ENCODE measurements around the gene USP22.

Gene USP22

GRCh38 chr17:21043296-21044232 lies 753 bp upstream of the USP22 start:
- no peak for TF ChIP-seq TAF1 (IDR thresholded peaks at IDR 0.05; ENCODE audit: borderline replicate concordance, low read depth, low read length)
- peak; percentile 66; the same call in 1 of the 2 replicates for TF ChIP-seq POLR2A (IDR thresholded peaks at IDR 0.05; ENCODE audit: low read depth, low read length)
- DNase-seq (ENCODE audit: insufficient read length) (no peak), FAIRE-seq (no peak)

GRCh38 chr17:21041741-21042457 lies 912 bp downstream of the USP22 start:
- peak; percentile 46; the same call in 1 of the 2 replicates for TF ChIP-seq POLR2AphosphoS5 (IDR thresholded peaks at IDR 0.05; ENCODE audit: low read depth, low read length)
- TF ChIP-seq TAF1 (IDR thresholded peaks at IDR 0.05; ENCODE audit: borderline replicate concordance, low read depth, low read length) = no peak
- peak; percentile 37; the same call in 1 of the 2 replicates for TF ChIP-seq POLR2A (IDR thresholded peaks at IDR 0.05; ENCODE audit: low read depth, low read length)
- peak; percentile 72 for FAIRE-seq
- DNase-seq (ENCODE audit: insufficient read length) = peak; percentile 56

GRCh38 chr17:21039839-21040575 lies 2.8 kb downstream of the USP22 start:
- FAIRE-seq (no peak), DNase-seq (ENCODE audit: insufficient read length) (no peak)
- no peak for TF ChIP-seq TAF1 (IDR thresholded peaks at IDR 0.05; ENCODE audit: borderline replicate concordance, low read depth, low read length)
- TF ChIP-seq POLR2A (IDR thresholded peaks at IDR 0.05; ENCODE audit: low read depth, low read length) = no peak
- no peak for TF ChIP-seq POLR2AphosphoS5 (IDR thresholded peaks at IDR 0.05; ENCODE audit: low read depth, low read length)

GRCh38 chr17:21037117-21037803 lies 5.6 kb downstream of the USP22 start:
- DNase-seq (ENCODE audit: insufficient read length) (no peak), FAIRE-seq (no peak)
- TF ChIP-seq POLR2A (IDR thresholded peaks at IDR 0.05; ENCODE audit: low read depth, low read length) (peak; percentile 17; the same call in 1 of the 2 replicates), TAF1 (IDR thresholded peaks at IDR 0.05; ENCODE audit: borderline replicate concordance, low read depth, low read length) (no peak), POLR2AphosphoS5 (IDR thresholded peaks at IDR 0.05; ENCODE audit: low read depth, low read length) (no peak)

- DNase-seq (ENCODE audit: insufficient read length) (no peak), FAIRE-seq (no peak)
- TF ChIP-seq TAF1 (IDR thresholded peaks at IDR 0.05; ENCODE audit: borderline replicate concordance, low read depth, low read length) = no peak
- TF ChIP-seq POLR2AphosphoS5 (IDR thresholded peaks at IDR 0.05; ENCODE audit: low read depth, low read length) = no peak
- no peak; the same call in 1 of the 2 replicates for TF ChIP-seq POLR2A (IDR thresholded peaks at IDR 0.05; ENCODE audit: low read depth, low read length)
Measured at GRCh38 chr17:21036361-21036881, 6.4 kb downstream of the USP22 start.

GRCh38 chr17:21035406-21035805 lies 7.4 kb downstream of the USP22 start:
- FAIRE-seq (no peak), DNase-seq (ENCODE audit: insufficient read length) (no peak)
- TF ChIP-seq POLR2AphosphoS5 (IDR thresholded peaks at IDR 0.05; ENCODE audit: low read depth, low read length) (no peak), POLR2A (IDR thresholded peaks at IDR 0.05; ENCODE audit: low read depth, low read length) (no peak), TAF1 (IDR thresholded peaks at IDR 0.05; ENCODE audit: borderline replicate concordance, low read depth, low read length) (no peak)

GRCh38 chr17:21034340-21035235 lies 8.2 kb downstream of the USP22 start:
- no peak for DNase-seq (ENCODE audit: insufficient read length)
- peak; percentile 17 for FAIRE-seq
- no peak for TF ChIP-seq POLR2A (IDR thresholded peaks at IDR 0.05; ENCODE audit: low read depth, low read length)
- TF ChIP-seq TAF1 (IDR thresholded peaks at IDR 0.05; ENCODE audit: borderline replicate concordance, low read depth, low read length) = no peak
- TF ChIP-seq POLR2AphosphoS5 (IDR thresholded peaks at IDR 0.05; ENCODE audit: low read depth, low read length) = no peak

- no peak for DNase-seq (ENCODE audit: insufficient read length)
Measured at GRCh38 chr17:21033350-21033749, 9.5 kb downstream of the USP22 start.

GRCh38 chr17:21031756-21032396 lies 10.9 kb downstream of the USP22 start:
- DNase-seq (ENCODE audit: insufficient read length) (no peak), FAIRE-seq (no peak)
- TF ChIP-seq POLR2A (IDR thresholded peaks at IDR 0.05; ENCODE audit: low read depth, low read length) (peak; percentile 36), TAF1 (IDR thresholded peaks at IDR 0.05; ENCODE audit: borderline replicate concordance, low read depth, low read length) (no peak)

More at GRCh38 chr17:21033350-21033749, 9.5 kb downstream of the USP22 start:
- FAIRE-seq = no peak
- TF ChIP-seq TAF1 (IDR thresholded peaks at IDR 0.05; ENCODE audit: borderline replicate concordance, low read depth, low read length) (no peak), POLR2A (IDR thresholded peaks at IDR 0.05; ENCODE audit: low read depth, low read length) (no peak), POLR2AphosphoS5 (IDR thresholded peaks at IDR 0.05; ENCODE audit: low read depth, low read length) (peak; percentile 31; the same call in 1 of the 2 replicates)

All from GM12892 (cell line).